Panc1 (cell line): Measurements from ENCODE around the gene BICDL2. TPM values are rescaled to one million over a fixed set of nuclear protein-coding genes. Genes with fewer than 3 reads are reported as not detected.

Source experiments
- ATAC-seq: fragments of 200-7000 bp; cut with Tn5 transposase; 2 replicates; pipeline ENCODE4 v1.9.1; 2020; ENCODE audit warnings: mild to moderate bottlenecking, moderate library complexity
- BruUV-seq: library from RNA; stranded (reverse); fragments of 400-500 nt; replicated peaks from 2 replicates; lab custom pipeline; 2021; lab: Mats Ljungman, UMichigan
- CTCF ChIA-PET: fragments of 300-600 bp; sonication (Branson Sonifier 250); formaldehyde crosslinking; loops from one replicate; lab custom pipeline; 2022; ENCODE audit warnings: antibody characterized with exemption; lab: Charles Lee
- POLR2A ChIA-PET: fragments of 300-600 bp; sonication (Branson Sonifier 250); formaldehyde crosslinking; loops from one replicate; lab custom pipeline; 2022; ENCODE audit warnings: antibody characterized with exemption; lab: Charles Lee
- DNase-seq: peaks from one replicate; pipeline ENCODE4 v3.0.0-alpha.2; 2010; ENCODE audit warnings: low read depth, low spot score
- H3K27ac ChIP-seq: 2 replicates; pipeline ENCODE4 v1.5.1; 2011; ENCODE audit warnings: mild to moderate bottlenecking, low read length, inconsistent platforms
- H3K27me3 ChIP-seq: fragments of 200-500 bp; sonication (Bioruptor generic); 2 replicates; pipeline ENCODE4 v1.6.0; 2014; ENCODE audit warnings: low read length, inconsistent platforms; ENCODE audit not compliant: control insufficient read depth, insufficient read depth
- H3K36me3 ChIP-seq: fragments of 200-500 bp; sonication (Bioruptor generic); 2 replicates; pipeline ENCODE4 v1.5.1; 2014; ENCODE audit warnings: inconsistent platforms, mild to moderate bottlenecking, low read length, moderate library complexity; ENCODE audit not compliant: control insufficient read depth, insufficient read depth
- H3K4me1 ChIP-seq: 2 replicates; pipeline ENCODE4 v1.5.1; 2011; ENCODE audit warnings: inconsistent platforms, mild to moderate bottlenecking, low read length, moderate library complexity; ENCODE audit not compliant: control insufficient read depth, insufficient read depth
- H3K4me3 ChIP-seq, 2 experiments: 2 replicates each; pipeline ENCODE4 v1.5.1; 2011 to 2012; ENCODE audit warnings: low read depth in 2 of 2, low read length in 2 of 2, mild to moderate bottlenecking in 2 of 2, inconsistent platforms in 1 of 2, moderate library complexity in 1 of 2
- H3K9me3 ChIP-seq: fragments of 200-500 bp; sonication (Bioruptor generic); 2 replicates; pipeline ENCODE4 v1.5.1; 2014; ENCODE audit warnings: low read depth, mild to moderate bottlenecking, inconsistent platforms, low read length, moderate library complexity; ENCODE audit not compliant: control insufficient read depth, insufficient read depth
- POLR2AphosphoS5 ChIP-seq: IDR thresholded peaks from 2 replicates; pipeline ENCODE4 v1.6.1; 2012; ENCODE audit warnings: mild to moderate bottlenecking, low read depth, low read length, moderate library complexity
- SIN3A ChIP-seq: IDR thresholded peaks from 2 replicates; pipeline ENCODE4 v1.6.1; 2012; ENCODE audit warnings: low read depth, mild to moderate bottlenecking, low read length, moderate library complexity, borderline replicate concordance; ENCODE audit not compliant: insufficient read depth
- TCF7L2 ChIP-seq: IDR thresholded peaks from 2 replicates; pipeline ENCODE4 v1.6.1; 2011; ENCODE audit warnings: mild to moderate bottlenecking, low read depth, low read length, inconsistent platforms
- in situ Hi-C: cut with HindIII; loops from 2 replicates; pipeline ENCODE4 v1.10.0; 2016; ENCODE audit warnings: low sequenced_read_pairs, low pct_unique_long_range_greater_than_20kb
- intact Hi-C: fragments of 100-400 bp; cut with micrococcal nuclease; formaldehyde crosslinking; loops from one replicate; pipeline ENCODE4 v1.10.0; 2022; ENCODE audit not compliant: unreplicated experiment
- total RNA-seq: library from RNA; stranded (reverse); gene quantifications from one replicate; pipeline ENCODE4 v1.2.1, GENCODE V29; 2021; ENCODE audit not compliant: unreplicated experiment
- TF ChIP-seq, protein P1 (sequence below): fragments of 450-650 bp; IDR thresholded peaks from 2 replicates; pipeline ENCODE4 v1.5.1; 2017; ENCODE audit warnings: mild to moderate bottlenecking
- TF ChIP-seq, protein P2 (sequence below), 2 experiments: IDR thresholded peaks; 2 replicates each; pipeline ENCODE4 v1.6.1; 2011 to 2012; ENCODE audit warnings: low read depth in 2 of 2, control low read depth in 1 of 2, low read length in 1 of 2, mild to moderate bottlenecking in 1 of 2, moderate library complexity in 1 of 2; ENCODE audit not compliant: insufficient read depth in 1 of 2

BICDL2 gene
- total RNA-seq, 1 experiment from 2014 or later: 0.21 TPM

DNA sequence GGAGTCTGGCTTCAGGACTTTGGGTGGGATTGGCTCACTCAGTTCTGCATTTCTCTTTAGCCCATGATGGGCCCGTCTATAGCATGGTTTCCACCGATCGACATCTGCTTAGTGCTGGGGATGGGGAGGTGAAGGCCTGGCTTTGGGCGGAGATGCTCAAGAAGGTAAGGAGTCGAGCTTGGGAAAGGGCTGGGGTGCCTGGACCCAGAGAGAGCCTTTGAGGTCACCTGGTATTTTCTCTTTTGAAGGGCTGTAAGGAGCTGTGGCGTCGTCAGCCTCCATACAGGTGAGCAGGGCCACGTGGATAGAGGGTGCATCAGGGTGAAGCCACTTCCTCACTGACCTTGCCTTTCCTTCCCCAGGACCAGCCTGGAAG, 10.8 kb downstream of the BICDL2 start:
- BruUV-seq: no TSS peak
- TF ChIP-seq SIN3A (no peak), TCF7L2 (no peak), POLR2AphosphoS5 (no peak)
- TF ChIP-seq, protein P1, sequence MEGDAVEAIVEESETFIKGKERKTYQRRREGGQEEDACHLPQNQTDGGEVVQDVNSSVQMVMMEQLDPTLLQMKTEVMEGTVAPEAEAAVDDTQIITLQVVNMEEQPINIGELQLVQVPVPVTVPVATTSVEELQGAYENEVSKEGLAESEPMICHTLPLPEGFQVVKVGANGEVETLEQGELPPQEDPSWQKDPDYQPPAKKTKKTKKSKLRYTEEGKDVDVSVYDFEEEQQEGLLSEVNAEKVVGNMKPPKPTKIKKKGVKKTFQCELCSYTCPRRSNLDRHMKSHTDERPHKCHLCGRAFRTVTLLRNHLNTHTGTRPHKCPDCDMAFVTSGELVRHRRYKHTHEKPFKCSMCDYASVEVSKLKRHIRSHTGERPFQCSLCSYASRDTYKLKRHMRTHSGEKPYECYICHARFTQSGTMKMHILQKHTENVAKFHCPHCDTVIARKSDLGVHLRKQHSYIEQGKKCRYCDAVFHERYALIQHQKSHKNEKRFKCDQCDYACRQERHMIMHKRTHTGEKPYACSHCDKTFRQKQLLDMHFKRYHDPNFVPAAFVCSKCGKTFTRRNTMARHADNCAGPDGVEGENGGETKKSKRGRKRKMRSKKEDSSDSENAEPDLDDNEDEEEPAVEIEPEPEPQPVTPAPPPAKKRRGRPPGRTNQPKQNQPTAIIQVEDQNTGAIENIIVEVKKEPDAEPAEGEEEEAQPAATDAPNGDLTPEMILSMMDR: no peak
- no peak overlapping the region for H3K4me3 ChIP-seq
- POLR2A ChIA-PET: no interaction called here
- in situ Hi-C loops: no loop called here
- CTCF ChIA-PET: no interaction called here
- H3K36me3 ChIP-seq: peaks cover 6% of the 10 kb centered on the region
- DNase-seq (no peak), ATAC-seq (no peak)
- H3K9me3 ChIP-seq: no peaks in the 10 kb centered on the region
- no peak overlapping the region for H3K27ac ChIP-seq
- H3K27me3 ChIP-seq: no peaks in the 10 kb centered on the region
- peaks cover 15% of the 10 kb centered on the region for H3K4me1 ChIP-seq
- intact Hi-C loops: no loop called here

DNA sequence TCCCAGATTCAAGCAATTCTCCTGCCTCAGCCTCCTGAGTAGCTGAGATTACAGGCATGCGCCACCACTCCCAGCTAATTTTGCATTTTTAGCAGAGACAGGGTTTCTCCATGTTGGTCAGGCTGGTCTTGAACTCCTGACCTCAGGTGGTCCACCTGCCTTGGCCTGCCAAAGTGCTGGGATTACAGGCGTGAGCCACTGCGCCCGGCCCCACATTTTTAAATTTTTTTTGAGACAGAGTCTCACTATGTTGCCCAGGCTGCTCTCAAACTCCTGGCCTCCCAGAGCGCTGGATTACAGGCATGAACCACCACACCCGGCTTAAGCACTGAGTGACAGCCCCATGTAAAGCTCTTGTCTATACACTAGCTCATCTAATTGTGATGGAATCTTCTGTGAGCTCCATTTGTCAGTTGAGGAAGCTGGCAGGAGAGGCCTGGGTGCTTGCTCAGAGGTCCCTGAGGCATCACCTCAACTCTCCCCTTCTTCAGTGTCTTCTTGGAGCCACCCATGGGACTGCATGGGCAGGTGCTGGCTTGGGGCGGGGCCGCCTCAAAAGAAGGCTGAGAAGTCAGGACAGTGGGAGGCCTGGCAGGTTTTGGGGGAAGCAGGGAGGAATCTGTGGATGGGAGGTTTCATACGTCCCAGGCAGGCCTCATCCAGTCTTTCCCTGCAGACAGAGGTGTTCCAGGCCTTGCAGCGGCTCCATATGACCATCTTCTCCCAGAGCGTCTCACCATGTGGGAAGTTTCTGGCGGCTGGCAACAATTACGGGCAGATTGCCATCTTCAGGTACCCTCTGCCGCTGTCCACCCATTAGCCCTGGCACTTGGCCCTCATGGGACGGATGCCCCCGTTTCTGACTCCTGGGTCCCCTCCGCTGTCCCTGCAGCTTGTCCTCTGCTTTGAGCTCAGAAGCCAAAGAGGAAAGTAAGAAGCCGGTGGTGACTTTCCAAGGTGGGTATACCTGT, 11.4 kb downstream of the BICDL2 start:
- Histone ChIP-seq H3K27me3 (no peaks in the 10 kb centered on the region), H3K9me3 (no peaks in the 10 kb centered on the region), H3K4me3 (no peak overlapping the region; a peak in 1 of 4 replicates), H3K27ac (no peak overlapping the region), H3K4me1 (peaks cover 15% of the 10 kb centered on the region), H3K36me3 (peaks cover 9% of the 10 kb centered on the region)
- in situ Hi-C loops: no loop called here
- ChIA-PET CTCF (no interaction called here), POLR2A (no interaction called here)
- BruUV-seq: no TSS peak
- TF ChIP-seq, protein P1: no peak
- TF ChIP-seq, protein P2, sequence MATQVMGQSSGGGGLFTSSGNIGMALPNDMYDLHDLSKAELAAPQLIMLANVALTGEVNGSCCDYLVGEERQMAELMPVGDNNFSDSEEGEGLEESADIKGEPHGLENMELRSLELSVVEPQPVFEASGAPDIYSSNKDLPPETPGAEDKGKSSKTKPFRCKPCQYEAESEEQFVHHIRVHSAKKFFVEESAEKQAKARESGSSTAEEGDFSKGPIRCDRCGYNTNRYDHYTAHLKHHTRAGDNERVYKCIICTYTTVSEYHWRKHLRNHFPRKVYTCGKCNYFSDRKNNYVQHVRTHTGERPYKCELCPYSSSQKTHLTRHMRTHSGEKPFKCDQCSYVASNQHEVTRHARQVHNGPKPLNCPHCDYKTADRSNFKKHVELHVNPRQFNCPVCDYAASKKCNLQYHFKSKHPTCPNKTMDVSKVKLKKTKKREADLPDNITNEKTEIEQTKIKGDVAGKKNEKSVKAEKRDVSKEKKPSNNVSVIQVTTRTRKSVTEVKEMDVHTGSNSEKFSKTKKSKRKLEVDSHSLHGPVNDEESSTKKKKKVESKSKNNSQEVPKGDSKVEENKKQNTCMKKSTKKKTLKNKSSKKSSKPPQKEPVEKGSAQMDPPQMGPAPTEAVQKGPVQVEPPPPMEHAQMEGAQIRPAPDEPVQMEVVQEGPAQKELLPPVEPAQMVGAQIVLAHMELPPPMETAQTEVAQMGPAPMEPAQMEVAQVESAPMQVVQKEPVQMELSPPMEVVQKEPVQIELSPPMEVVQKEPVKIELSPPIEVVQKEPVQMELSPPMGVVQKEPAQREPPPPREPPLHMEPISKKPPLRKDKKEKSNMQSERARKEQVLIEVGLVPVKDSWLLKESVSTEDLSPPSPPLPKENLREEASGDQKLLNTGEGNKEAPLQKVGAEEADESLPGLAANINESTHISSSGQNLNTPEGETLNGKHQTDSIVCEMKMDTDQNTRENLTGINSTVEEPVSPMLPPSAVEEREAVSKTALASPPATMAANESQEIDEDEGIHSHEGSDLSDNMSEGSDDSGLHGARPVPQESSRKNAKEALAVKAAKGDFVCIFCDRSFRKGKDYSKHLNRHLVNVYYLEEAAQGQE (IDR thresholded peaks at IDR 0.05; ENCODE audit: insufficient read depth in 1 of 2, low read depth in 2 of 2, low read length in 1 of 2): no peak
- TF ChIP-seq POLR2AphosphoS5 (no peak), TCF7L2 (no peak)
- intact Hi-C loops: no loop called here
- DNase-seq (no peak), ATAC-seq (no peak)
